A549 treated with Hydrocortisone at 1 μM for 4 hours (cell line): ENCODE data around the gene GPS1. TPM values are rescaled to one million over a fixed set of nuclear protein-coding genes. Genes with fewer than 3 reads are reported as not detected.

Source experiments
- total RNA-seq: library from RNA; stranded (reverse); fragments of 200-300 nt; extraction: Qiagen RNA extraction; gene quantifications from 5 replicates; pipeline ENCODE4 v1.2.3, GENCODE V29; 2022

GPS1 gene
- 114 to 145 TPM (median 137 TPM) in 5 replicates for total RNA-seq

GRCh38 chr17:82051776-82052637, at the start of gene GPS1, which contains the start of gene RFNG:
GPS1 (plus strand) TSS chr17:82051898; CDS start chr17:82051932, 34 bp downstream.
RFNG (minus strand) TSS chr17:82051811; CDS start chr17:82051766, 45 bp downstream.

GRCh38 chr17:82022310-82022980, 29.3 kb upstream of the GPS1 start, which contains the start of gene CENPX:
CENPX (minus strand) TSS chr17:82022878; CDS start chr17:82022861, 17 bp downstream.

GRCh38 chr17:82022981-82023446, 28.7 kb upstream of the GPS1 start, which contains the start of gene LRRC45:
LRRC45 (plus strand) TSS chr17:82023305; CDS start chr17:82023644, 339 bp downstream.

DNA sequence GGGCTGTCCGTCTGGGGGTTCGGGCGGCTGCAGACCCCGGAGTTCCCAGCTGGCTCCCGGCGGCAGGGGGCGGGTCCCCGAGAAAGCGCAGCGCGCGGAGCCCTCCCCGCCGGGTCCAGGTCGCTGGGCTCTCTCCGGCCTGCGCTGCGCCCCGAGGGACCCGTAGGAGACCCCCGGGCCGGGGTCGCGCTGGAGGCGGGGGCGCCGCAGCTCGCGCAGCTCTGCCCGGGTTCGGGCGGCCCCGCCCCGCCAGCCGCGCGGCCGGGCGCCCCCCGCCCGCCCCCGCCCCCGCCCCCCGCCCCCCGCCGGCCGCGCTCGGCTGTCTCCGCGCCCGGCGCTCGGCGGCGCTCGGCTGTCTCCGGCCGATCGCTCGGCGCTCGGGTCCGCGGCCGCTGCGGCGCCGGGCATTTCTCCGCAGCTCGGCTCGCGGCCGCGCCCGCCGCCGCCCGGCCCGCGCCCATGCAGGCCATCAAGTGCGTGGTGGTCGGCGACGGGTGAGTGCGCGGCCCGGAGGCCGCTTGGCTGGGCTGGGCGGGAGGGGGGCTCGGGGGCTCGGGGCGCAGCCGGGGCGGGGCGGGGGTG, 20.3 kb upstream of the GPS1 start, which contains the start of gene RAC3:
Gene RAC3, plus strand, starts transcription at position 376 of the 582 bp plus-strand sequence. Its CDS starts 84 bp downstream, at position 460.

GRCh38 chr17:82037092-82037888, 14.4 kb upstream of the GPS1 start, which contains the start of gene DCXR:
DCXR (minus strand) TSS chr17:82037697; CDS start chr17:82037682, 15 bp downstream.

GRCh38 chr17:82065638-82066303, 14.1 kb downstream of the GPS1 start, which contains the start of gene DUS1L:
DUS1L (minus strand) TSS chr17:82065804; CDS start chr17:82065059, 745 bp downstream.

DNA sequence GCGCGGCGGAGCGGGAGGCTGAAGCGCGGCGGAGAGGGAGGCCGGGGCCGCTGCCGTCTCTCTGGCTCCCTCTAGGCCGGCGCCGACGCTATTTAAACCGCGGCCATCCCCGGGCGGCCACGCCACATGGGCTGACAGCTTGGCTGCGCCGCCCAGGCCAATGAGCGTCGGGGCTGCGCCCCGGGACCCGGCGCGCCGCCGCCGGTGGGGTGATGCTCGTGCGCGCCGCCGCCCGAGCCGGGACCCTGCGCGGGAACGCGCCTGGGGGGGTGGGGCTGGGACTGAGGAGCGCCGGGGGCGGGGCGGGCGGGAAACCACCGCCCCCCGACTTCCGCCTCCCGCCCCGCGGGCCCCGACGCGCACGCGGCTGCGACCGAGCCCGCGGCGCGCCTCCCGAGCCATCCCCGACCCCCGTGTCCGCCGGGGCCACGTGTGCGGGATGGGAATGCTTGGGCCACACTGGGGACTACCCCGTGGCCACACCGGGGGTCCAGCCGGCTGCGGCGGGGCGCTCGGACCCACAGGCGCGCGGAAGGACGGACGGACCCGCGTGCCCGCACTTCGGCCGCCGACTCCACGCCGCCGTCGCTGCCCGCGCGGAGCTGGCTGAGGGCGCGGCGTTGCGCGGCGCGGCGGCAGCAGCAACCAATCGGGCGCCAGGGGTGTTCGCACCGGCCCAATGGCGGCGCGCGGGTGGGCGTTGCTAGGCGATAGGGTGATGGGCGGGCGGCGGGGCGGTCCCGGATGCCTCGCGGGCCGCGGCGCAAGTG, 46.7 kb downstream of the GPS1 start, which contains the start of gene FASN:
Gene FASN, minus strand, starts transcription at position 68 of the 770 bp plus-strand sequence. CDS start 1,791 bp downstream, outside the sequence.

Other genes with a start within 250 kb of the GPS1 start
- gene GCGR, start 247.7 kb upstream of the GPS1 start, total RNA-seq = 0.08 to 0.47 TPM (median 0.30 TPM) in 5 replicates
- 82.0 to 105 TPM (median 93.6 TPM) in 5 replicates for gene MCRIP1, start 218.6 kb upstream of the GPS1 start, total RNA-seq
- gene PPP1R27, start 216.8 kb upstream of the GPS1 start, total RNA-seq = 0.15 to 0.39 TPM (median 0.22 TPM) in 4 of 5 replicates, not detected in the other
- 666 to 810 TPM (median 679 TPM) in 5 replicates for gene P4HB, start 191.4 kb upstream of the GPS1 start, total RNA-seq
- 561 to 665 TPM (median 634 TPM) in 5 replicates for gene ARHGDIA, start 180.6 kb upstream of the GPS1 start, total RNA-seq
- 171 to 247 TPM (median 233 TPM) in 5 replicates for gene ALYREF, start 160.3 kb upstream of the GPS1 start, total RNA-seq
- 179 to 295 TPM (median 289 TPM) in 5 replicates for gene ANAPC11, start 160.2 kb upstream of the GPS1 start, total RNA-seq
- gene NPB, start 149.7 kb upstream of the GPS1 start, total RNA-seq = 0.36 to 0.59 TPM (median 0.53 TPM) in 5 replicates
- 14.4 to 17.4 TPM (median 16.9 TPM) in 5 replicates for gene PCYT2, start 140.5 kb upstream of the GPS1 start, total RNA-seq
- gene SIRT7, start 133.7 kb upstream of the GPS1 start, total RNA-seq = 32.8 to 46.8 TPM (median 42.2 TPM) in 5 replicates
- gene MAFG, start 124.2 kb upstream of the GPS1 start, total RNA-seq = 28.2 to 33.6 TPM (median 29.0 TPM) in 5 replicates
- 68.6 to 86.8 TPM (median 85.6 TPM) in 5 replicates for gene PYCR1, start 114.6 kb upstream of the GPS1 start, total RNA-seq
- gene MYADML2, start 104.7 kb upstream of the GPS1 start, total RNA-seq = not detected in 5 replicates
- gene NOTUM, start 90.7 kb upstream of the GPS1 start, total RNA-seq = 0.14 to 0.37 TPM (median 0.35 TPM) in 5 replicates
- gene ASPSCR1, start 74.3 kb upstream of the GPS1 start, total RNA-seq = 20.7 to 30.1 TPM (median 27.2 TPM) in 5 replicates
- 123 to 204 TPM (median 184 TPM) in 5 replicates for gene CENPX, start 29.0 kb upstream of the GPS1 start, total RNA-seq
- 11.0 to 15.6 TPM (median 13.4 TPM) in 5 replicates for gene LRRC45, start 28.6 kb upstream of the GPS1 start, total RNA-seq
- 25.9 to 40.2 TPM (median 36.1 TPM) in 5 replicates for gene RAC3, start 20.2 kb upstream of the GPS1 start, total RNA-seq
- gene DCXR, start 14.2 kb upstream of the GPS1 start, total RNA-seq = 61.0 to 102 TPM (median 96.9 TPM) in 5 replicates
- gene RFNG, start 87 bp upstream of the GPS1 start, total RNA-seq = 18.5 to 24.7 TPM (median 23.0 TPM) in 5 replicates
- 76.1 to 141 TPM (median 135 TPM) in 5 replicates for gene DUS1L, start 13.9 kb downstream of the GPS1 start, total RNA-seq
- gene FASN, start 46.3 kb downstream of the GPS1 start, total RNA-seq = 132 to 142 TPM (median 139 TPM) in 5 replicates
- gene CCDC57, start 160.9 kb downstream of the GPS1 start, total RNA-seq = 19.5 to 28.4 TPM (median 27.6 TPM) in 5 replicates
- 131 to 168 TPM (median 149 TPM) in 5 replicates for gene SLC16A3, start 177.1 kb downstream of the GPS1 start, total RNA-seq
- gene CSNK1D, start 221.8 kb downstream of the GPS1 start, total RNA-seq = 225 to 238 TPM (median 229 TPM) in 5 replicates